GM10248 (cell line): ENCODE data around the gene STRA8.

ENCODE experiments used
- CTCF ChIA-PET: fragments of 300-600 bp; sonication (Branson Sonifier 250); formaldehyde crosslinking; extraction: SDS; loops from one replicate; lab custom pipeline; 2021; ENCODE audit warnings: antibody characterized with exemption; lab: Yijun Ruan, JAX
- POLR2A ChIA-PET: fragments of 350-650 bp; sonication (Branson Sonifier 250); formaldehyde crosslinking; extraction: SDS; loops from one replicate; lab custom pipeline; 2020; ENCODE audit warnings: antibody characterized with exemption; lab: Yijun Ruan, JAX
- DNase-seq: peaks from one replicate; pipeline ENCODE4 v3.0.0; 2012; ENCODE audit errors: extremely low spot score
- CTCF ChIP-seq: IDR thresholded peaks from 2 replicates; pipeline ENCODE4 v1.5.1; 2012; ENCODE audit warnings: mild to moderate bottlenecking, low read depth; ENCODE audit errors: extremely low read depth, missing control alignments, control extremely low read depth

The STRA8 gene

GRCh38 chr7:135260930-135261721 lies 27.5 kb downstream of the STRA8 start:
- ChIA-PET POLR2A (no interaction called here), CTCF (interaction anchor here (0.8 to 3.5 kb wide), 6 partner anchors 10 to 60 kb away, joined by 3 to 30 read pairs (median 3); no protein-coding TSS in a partner anchor)
- no peak for DNase-seq
- TF ChIP-seq CTCF: no peak

GRCh38 chr7:135262623-135263320 lies 29.1 kb downstream of the STRA8 start:
- ChIA-PET POLR2A (no interaction called here), CTCF (interaction anchor here (0.9 to 3.5 kb wide), 4 partner anchors 12 to 18 kb away, joined by 3 to 30 read pairs (median 18); no protein-coding TSS in a partner anchor)
- no peak for DNase-seq
- no peak for TF ChIP-seq CTCF

GRCh38 chr7:135263321-135263970 lies 29.8 kb downstream of the STRA8 start:
- POLR2A ChIA-PET: no interaction called here
- CTCF ChIA-PET: interaction anchor here (0.9 to 2.6 kb wide), 3 partner anchors 11 to 17 kb away, joined by 3 to 24 read pairs (median 12); no protein-coding TSS in a partner anchor
- no peak for DNase-seq
- no peak for TF ChIP-seq CTCF

GRCh38 chr7:135265637-135266036 lies 32.0 kb downstream of the STRA8 start:
- DNase-seq: no peak
- POLR2A ChIA-PET: no interaction called here
- CTCF ChIA-PET: interaction anchor here (1.0 to 1.7 kb wide), 2 partner anchors 9 to 15 kb away, joined by 3 to 11 read pairs; no protein-coding TSS in a partner anchor
- TF ChIP-seq CTCF: no peak

- ChIA-PET POLR2A (no interaction called here), CTCF (no interaction called here)
- no peak for TF ChIP-seq CTCF
- DNase-seq: no peak
These were observed 36.3 kb downstream of the STRA8 start for GRCh38 chr7:135269921-135270320.
